ENCODE data around the gene TTLL6. TPM values are rescaled to one million over a fixed set of nuclear protein-coding genes. Genes with fewer than 3 reads are reported as not detected.
"Not testable (repeated sequence)": the region's sequence is repeated elsewhere in the genome, so short reads cannot be mapped to it uniquely, and the experiment has no call there.

The TTLL6 gene
- total RNA-seq, 2 experiments from 2014 or later, result not detected

GRCh38 chr17:48815311-48815710 is 1.7 kb downstream of the TTLL6 start:
- Mint-ChIP-seq H3K27ac (no peak overlapping the region), H3K4me1 (peaks cover 15% of the 10 kb centered on the region), H3K9me3 (ENCODE audit: low read depth) (no peaks in the 10 kb centered on the region), H3K36me3 (ENCODE audit: low read depth) (no peaks in the 10 kb centered on the region), H3K4me3 (no peak overlapping the region), H3K27me3 (peaks cover 34% of the 10 kb centered on the region)
- intact Hi-C loops (cut with DNase I, micrococcal nuclease), result loop anchor here (1.0 to 2.0 kb wide), 3 partner anchors 25 to 217 kb away; no protein-coding TSS in a partner anchor
- DNase-seq (no peak), ATAC-seq (no peak)
- CTCF ChIA-PET, result interaction anchor here (0.6 to 10.3 kb wide), 28 partner anchors 9 to 1705 kb away, joined by 3 to 203 read pairs (median 4); partner anchors contain the start of genes ATP5MC1 and CALCOCO2
- POLR2A ChIA-PET, result no interaction called here

- ChIA-PET POLR2A (interaction anchor here (0.7 kb wide), 1 partner anchor 198 kb away, joined by 3 read pairs; no protein-coding TSS in a partner anchor), CTCF (interaction anchor here (0.7 to 10.3 kb wide), 16 partner anchors 8 to 137 kb away, joined by 3 to 203 read pairs (median 6); partner anchors contain the start of gene ATP5MC1)
- DNase-seq (peak; percentile 72), ATAC-seq (peak; percentile 45)
- Mint-ChIP-seq H3K4me1 (peaks cover 15% of the 10 kb centered on the region), H3K27me3 (peaks cover 34% of the 10 kb centered on the region), H3K9me3 (ENCODE audit: low read depth) (no peaks in the 10 kb centered on the region), H3K36me3 (ENCODE audit: low read depth) (no peaks in the 10 kb centered on the region), H3K4me3 (no peak overlapping the region), H3K27ac (no peak overlapping the region)
- intact Hi-C loops (cut with DNase I, micrococcal nuclease), result loop anchor here (1.0 to 2.0 kb wide), 4 partner anchors 26 to 218 kb away; no protein-coding TSS in a partner anchor
Observed at GRCh38 chr17:48814504-48814903, 2.5 kb downstream of the TTLL6 start.

GRCh38 chr17:48812001-48812400 is 5.0 kb downstream of the TTLL6 start:
- Mint-ChIP-seq H3K36me3 (ENCODE audit: low read depth) (no peaks in the 10 kb centered on the region), H3K9me3 (ENCODE audit: low read depth) (no peaks in the 10 kb centered on the region), H3K4me3 (no peak overlapping the region), H3K27ac (no peak overlapping the region), H3K27me3 (peaks cover 20% of the 10 kb centered on the region), H3K4me1 (peaks cover 15% of the 10 kb centered on the region)
- intact Hi-C loops (cut with DNase I, micrococcal nuclease), result no loop called here
- CTCF ChIA-PET, result interaction anchor here (0.5 to 10.3 kb wide), 17 partner anchors 9 to 186 kb away, joined by 3 to 203 read pairs (median 4); partner anchors contain the start of gene PRAC2
- no peak for ATAC-seq
- POLR2A ChIA-PET, result interaction anchor here (0.5 kb wide), 1 partner anchor 32 kb away, joined by 3 read pairs; no protein-coding TSS in a partner anchor
- DNase-seq, result no peak

- no peaks in the 10 kb centered on the region for H3K36me3 Mint-ChIP-seq (ENCODE audit: low read depth)
Observed at GRCh38 chr17:48809182-48809581, 7.8 kb downstream of the TTLL6 start.

GRCh38 chr17:48804936-48805411 is 12.1 kb downstream of the TTLL6 start:
- intact Hi-C loops (cut with DNase I, micrococcal nuclease), result loop anchor here (1.0 to 2.0 kb wide), 4 partner anchors 74 to 228 kb away; no protein-coding TSS in a partner anchor
- no peaks in the 10 kb centered on the region for H3K9me3 Mint-ChIP-seq (ENCODE audit: low read depth)
- peaks cover 2% of the 10 kb centered on the region for H3K4me1 Mint-ChIP-seq
- DNase-seq, result peak; percentile 82
- H3K27me3 Mint-ChIP-seq, result peaks cover 9% of the 10 kb centered on the region
- POLR2A ChIA-PET, result interaction anchor here (0.5 kb wide), 1 partner anchor 37 kb away, joined by 3 read pairs; no protein-coding TSS in a partner anchor
- H3K4me3 Mint-ChIP-seq, result no peak overlapping the region
- CTCF ChIA-PET, result interaction anchor here (0.6 to 8.4 kb wide), 19 partner anchors 9 to 228 kb away, joined by 3 to 201 read pairs (median 5); partner anchors contain the start of gene TTLL6
- no peak overlapping the region for H3K27ac Mint-ChIP-seq
- no peaks in the 10 kb centered on the region for H3K36me3 Mint-ChIP-seq (ENCODE audit: low read depth)
- peak; percentile 78 for ATAC-seq

More at GRCh38 chr17:48809182-48809581, 7.8 kb downstream of the TTLL6 start:
- intact Hi-C loops (cut with DNase I, micrococcal nuclease), result no loop called here
- Mint-ChIP-seq H3K27me3 (no peaks in the 10 kb centered on the region), H3K9me3 (ENCODE audit: low read depth) (no peaks in the 10 kb centered on the region), H3K4me3 (no peak overlapping the region), H3K4me1 (peaks cover 2% of the 10 kb centered on the region), H3K27ac (no peak overlapping the region)
- ChIA-PET POLR2A (no interaction called here), CTCF (interaction anchor here (1.1 to 8.4 kb wide), 3 partner anchors 11 to 73 kb away, joined by 3 to 201 read pairs (median 4); no protein-coding TSS in a partner anchor)
- ATAC-seq (no peak), DNase-seq (no peak)

GRCh38 chr17:48800626-48801217 is 16.3 kb downstream of the TTLL6 start:
- Mint-ChIP-seq H3K4me3 (no peak overlapping the region), H3K27me3 (peaks cover 11% of the 10 kb centered on the region), H3K4me1 (peaks cover 2% of the 10 kb centered on the region), H3K36me3 (ENCODE audit: low read depth) (no peaks in the 10 kb centered on the region), H3K27ac (no peak overlapping the region), H3K9me3 (ENCODE audit: low read depth) (no peaks in the 10 kb centered on the region)
- intact Hi-C loops (cut with DNase I, micrococcal nuclease), result no loop called here
- ChIA-PET CTCF (interaction anchor here (0.5 to 3.1 kb wide), 7 partner anchors 12 to 122 kb away, joined by 3 to 31 read pairs (median 4); no protein-coding TSS in a partner anchor), POLR2A (no interaction called here)
- ATAC-seq (no peak), DNase-seq (no peak)

- DNase-seq (no peak), ATAC-seq (no peak)
- no peak overlapping the region for H3K27ac Mint-ChIP-seq
- peaks cover 16% of the 10 kb centered on the region for H3K27me3 Mint-ChIP-seq
- CTCF ChIA-PET, result interaction anchor here (0.6 to 3.1 kb wide), 11 partner anchors 8 to 277 kb away, joined by 3 to 31 read pairs (median 3); no protein-coding TSS in a partner anchor
- H3K36me3 Mint-ChIP-seq (ENCODE audit: low read depth), result no peaks in the 10 kb centered on the region
- H3K9me3 Mint-ChIP-seq (ENCODE audit: low read depth), result no peaks in the 10 kb centered on the region
- H3K4me1 Mint-ChIP-seq, result no peaks in the 10 kb centered on the region
- no peak overlapping the region for H3K4me3 Mint-ChIP-seq
- intact Hi-C loops (cut with DNase I, micrococcal nuclease), result no loop called here
- POLR2A ChIA-PET, result no interaction called here
Observed at GRCh38 chr17:48799069-48799723, 17.8 kb downstream of the TTLL6 start.

- peaks cover 25% of the 10 kb centered on the region for H3K27me3 Mint-ChIP-seq
- POLR2A ChIA-PET; intact Hi-C loops (cut with DNase I, micrococcal nuclease); H3K27ac Mint-ChIP-seq; H3K4me3 Mint-ChIP-seq; H3K4me1 Mint-ChIP-seq; ATAC-seq; H3K36me3 Mint-ChIP-seq (ENCODE audit: low read depth); DNase-seq; H3K9me3 Mint-ChIP-seq (ENCODE audit: low read depth): not testable (repeated sequence)
- CTCF ChIA-PET, result interaction anchor here (1.4 to 4.5 kb wide), 3 partner anchors 20 to 118 kb away, joined by 4 to 14 read pairs (median 6); partner anchors contain the start of gene TTLL6
Observed at GRCh38 chr17:48796163-48796522, 20.9 kb downstream of the TTLL6 start.

- DNase-seq (no peak), ATAC-seq (no peak)
- H3K9me3 Mint-ChIP-seq (ENCODE audit: low read depth), result no peaks in the 10 kb centered on the region
- POLR2A ChIA-PET, result no interaction called here
- CTCF ChIA-PET, result interaction anchor here (1.6 to 4.5 kb wide), 2 partner anchors 21 to 83 kb away, joined by 4 to 14 read pairs; partner anchors contain the start of gene TTLL6
- H3K4me3 Mint-ChIP-seq, result no peak overlapping the region
- no peak overlapping the region for H3K27ac Mint-ChIP-seq
- no peaks in the 10 kb centered on the region for H3K36me3 Mint-ChIP-seq (ENCODE audit: low read depth)
- intact Hi-C loops (cut with DNase I, micrococcal nuclease), result no loop called here
- H3K27me3 Mint-ChIP-seq, result peaks cover 26% of the 10 kb centered on the region
- H3K4me1 Mint-ChIP-seq, result no peaks in the 10 kb centered on the region
Observed at GRCh38 chr17:48795444-48796162, 21.4 kb downstream of the TTLL6 start.

GRCh38 chr17:48792033-48792798 is 24.8 kb downstream of the TTLL6 start:
- no peak overlapping the region for H3K27ac Mint-ChIP-seq
- H3K27me3 Mint-ChIP-seq, result peaks cover 28% of the 10 kb centered on the region
- no peaks in the 10 kb centered on the region for H3K9me3 Mint-ChIP-seq (ENCODE audit: low read depth)
- ATAC-seq (no peak), DNase-seq (no peak)
- intact Hi-C loops (cut with DNase I, micrococcal nuclease), result no loop called here
- CTCF ChIA-PET, result interaction anchor here (0.7 to 3.1 kb wide), 3 partner anchors 12 to 126 kb away, joined by 3 to 37 read pairs (median 9); no protein-coding TSS in a partner anchor
- H3K36me3 Mint-ChIP-seq (ENCODE audit: low read depth), result no peaks in the 10 kb centered on the region
- no peaks in the 10 kb centered on the region for H3K4me1 Mint-ChIP-seq
- POLR2A ChIA-PET, result no interaction called here
- no peak overlapping the region for H3K4me3 Mint-ChIP-seq

Data from activated CD4-positive, alpha-beta T cell treated with anti-CD3 and anti-CD28 coated beads for 36 hours (primary cell).